HG02852 (cell line): Measurements from ENCODE around the gene ZNF805.
"Not testable (repeated sequence)": the region's sequence is repeated elsewhere in the genome, so short reads cannot be mapped to it uniquely, and the experiment has no call there.

Source experiments
- ATAC-seq: cut with Tn5 transposase; IDR thresholded peaks from one replicate; pipeline ENCODE4 v1.9.1; 2021; ENCODE audit warnings: mild to moderate bottlenecking, moderate library complexity; ENCODE audit not compliant: unreplicated experiment

The ZNF805 gene

GRCh38 chr19:57267291-57267690, 26.9 kb downstream of the ZNF805 start:
- no peak for ATAC-seq

- no peak for ATAC-seq
These were observed 29.3 kb downstream of the ZNF805 start for GRCh38 chr19:57269515-57270250.

GRCh38 chr19:57271280-57271679, 30.8 kb downstream of the ZNF805 start:
- no peak for ATAC-seq

- no peak for ATAC-seq
These were observed 32.6 kb downstream of the ZNF805 start for GRCh38 chr19:57273014-57273413.

- ATAC-seq: no peak
These were observed 36.0 kb downstream of the ZNF805 start for GRCh38 chr19:57276430-57276829.

GRCh38 chr19:57278481-57278880, 38.0 kb downstream of the ZNF805 start:
- ATAC-seq: not testable (repeated sequence)

- peak; percentile 66 for ATAC-seq
These were observed 39.2 kb downstream of the ZNF805 start for GRCh38 chr19:57279418-57280164.

- peak; percentile 81 for ATAC-seq
These were observed 39.9 kb downstream of the ZNF805 start, which contains the start of gene ZNF460 for GRCh38 chr19:57280165-57280961. ZNF460 (plus strand) TSS chr19:57280485; CDS start chr19:57280807, 322 bp downstream.

GRCh38 chr19:57280962-57281400, 40.5 kb downstream of the ZNF805 start:
- ATAC-seq: no peak

- ATAC-seq: no peak
These were observed 41.7 kb downstream of the ZNF805 start for GRCh38 chr19:57282011-57282643.

- ATAC-seq: no peak
These were observed 47.9 kb downstream of the ZNF805 start for GRCh38 chr19:57288373-57288772.

GRCh38 chr19:57290970-57291369, 50.5 kb downstream of the ZNF805 start:
- no peak for ATAC-seq

- no peak for ATAC-seq
These were observed 52.1 kb downstream of the ZNF805 start for GRCh38 chr19:57292547-57292946.

- ATAC-seq: no peak
These were observed 53.3 kb downstream of the ZNF805 start for GRCh38 chr19:57293719-57294118.

- no peak for ATAC-seq
These were observed 61.6 kb downstream of the ZNF805 start for GRCh38 chr19:57302020-57302465.

GRCh38 chr19:57302727-57303401, 62.4 kb downstream of the ZNF805 start:
- no peak for ATAC-seq
